K562 treated with DMSO at 1 percent for 48 hours (cell line): ENCODE measurements around the gene ADAM33. TPM values are rescaled to one million over a fixed set of nuclear protein-coding genes. Genes with fewer than 3 reads are reported as not detected.

ENCODE experiments used
- total RNA-seq: library from RNA; unstranded; fragments of 300-600 nt; gene quantifications from 2 replicates; pipeline ENCODE4 v1.2.3, GENCODE V29; 2022; ENCODE audit warnings: low replicate concordance; ENCODE audit errors: extremely low read depth

ADAM33 gene
- not detected in 2 replicates for total RNA-seq

GRCh38 chr20:3681931-3682781 is at the start of gene ADAM33:
Gene ADAM33 (minus strand): TSS chr20:3682010. CDS start chr20:3682004, 6 bp downstream.

GRCh38 chr20:3712279-3712873 is 30.6 kb upstream of the ADAM33 start, which contains the start of gene SIGLEC1:
Gene SIGLEC1 (minus strand): TSS chr20:3712600. CDS start chr20:3707128, 5,472 bp downstream.

GRCh38 chr20:3663031-3663701 is 18.6 kb downstream of the ADAM33 start, which contains the start of gene GFRA4:
Gene GFRA4 (minus strand): TSS chr20:3663399. CDS start chr20:3663399, 0 bp downstream.

Other genes with a start within 250 kb of the ADAM33 start
- not detected in 2 replicates for gene ATRN, start 211.0 kb downstream of the ADAM33 start, total RNA-seq
- not detected in 2 replicates for gene GFRA4, start 18.6 kb downstream of the ADAM33 start, total RNA-seq
- not detected in 2 replicates for gene SIGLEC1, start 30.6 kb upstream of the ADAM33 start, total RNA-seq
- not detected in 2 replicates for gene HSPA12B, start 50.7 kb upstream of the ADAM33 start, total RNA-seq
- not detected in 2 replicates for gene ADISSP, start 85.7 kb upstream of the ADAM33 start, total RNA-seq
- gene SPEF1, start 99.4 kb upstream of the ADAM33 start, total RNA-seq: not detected in 2 replicates
- gene CENPB, start 104.7 kb upstream of the ADAM33 start, total RNA-seq: 221 TPM in 1 of 2 replicates, not detected in the other
- 204 TPM in 1 of 2 replicates, not detected in the other for gene CDC25B, start 114.3 kb upstream of the ADAM33 start, total RNA-seq
- gene AP5S1, start 138.5 kb upstream of the ADAM33 start, total RNA-seq: not detected in 2 replicates
- gene MAVS, start 164.8 kb upstream of the ADAM33 start, total RNA-seq: not detected in 2 replicates
- gene PANK2, start 207.4 kb upstream of the ADAM33 start, total RNA-seq: not detected in 2 replicates